Measurements from ENCODE around the gene OGFOD3. TPM values are rescaled to one million over a fixed set of nuclear protein-coding genes. Genes with fewer than 3 reads are reported as not detected.
"Not testable (repeated sequence)": the region's sequence is repeated elsewhere in the genome, so short reads cannot be mapped to it uniquely, and the experiment has no call there.

The OGFOD3 gene
- total and polyA plus RNA-seq, 2 donors = 11.2 to 14.1 TPM

GRCh38 chr17:82377924-82378740 lies 40.3 kb downstream of the OGFOD3 start:
- WGBS = 86% methylated on average over 31 of the region's 31 CpGs
- DNase-seq (ENCODE audit: low read depth in 6 of 9, low spot score in 9 of 9) = no peak
- Histone ChIP-seq H3K27ac (ENCODE audit: low read depth in 1 of 2, low read length in 1 of 2) (no peak overlapping the region), H3K4me3 (ENCODE audit: low read length in 2 of 2) (no peak overlapping the region), H3K4me1 (ENCODE audit: control insufficient read depth in 2 of 2, insufficient read depth in 2 of 2, low read length in 2 of 2) (no peaks in the 10 kb centered on the region), H3K9me3 (ENCODE audit: control insufficient read depth in 2 of 2, insufficient read depth in 1 of 2, low read length in 1 of 2) (no peaks in the 10 kb centered on the region), H3K36me3 (ENCODE audit: control insufficient read depth in 2 of 2, insufficient read depth in 2 of 2, low read length in 1 of 2) (no peaks in the 10 kb centered on the region), H3K27me3 (ENCODE audit: control insufficient read depth in 2 of 2, insufficient read depth in 1 of 2, low read length in 1 of 2) (peaks cover 31 to 64% of the 10 kb centered on the region in 2 donors)

- not testable (repeated sequence) for H3K4me1 ChIP-seq (ENCODE audit: control insufficient read depth in 2 of 2, insufficient read depth in 2 of 2, low read length in 2 of 2); H3K36me3 ChIP-seq (ENCODE audit: control insufficient read depth in 2 of 2, insufficient read depth in 2 of 2, low read length in 1 of 2); H3K4me3 ChIP-seq (ENCODE audit: low read length in 2 of 2); DNase-seq (ENCODE audit: low read depth in 6 of 9, low spot score in 9 of 9); H3K27ac ChIP-seq (ENCODE audit: low read depth in 1 of 2, low read length in 1 of 2); H3K9me3 ChIP-seq (ENCODE audit: control insufficient read depth in 2 of 2, insufficient read depth in 1 of 2, low read length in 1 of 2)
- 57% methylated on average over 3 of the region's 5 CpGs for WGBS
- H3K27me3 ChIP-seq (ENCODE audit: control insufficient read depth in 2 of 2, insufficient read depth in 1 of 2, low read length in 1 of 2) = peaks cover 38 to 68% of the 10 kb centered on the region in 2 donors
Observed at GRCh38 chr17:82377294-82377693, 41.1 kb downstream of the OGFOD3 start.

- Histone ChIP-seq H3K9me3 (ENCODE audit: control insufficient read depth in 2 of 2, insufficient read depth in 1 of 2, low read length in 1 of 2) (no peaks in the 10 kb centered on the region), H3K4me3 (ENCODE audit: low read length in 2 of 2) (no peak overlapping the region), H3K27ac (ENCODE audit: low read depth in 1 of 2, low read length in 1 of 2) (no peak overlapping the region), H3K27me3 (ENCODE audit: control insufficient read depth in 2 of 2, insufficient read depth in 1 of 2, low read length in 1 of 2) (peaks cover 50 to 79% of the 10 kb centered on the region in 2 donors), H3K4me1 (ENCODE audit: control insufficient read depth in 2 of 2, insufficient read depth in 2 of 2, low read length in 2 of 2) (peaks cover 0 to 3% of the 10 kb centered on the region in 2 donors), H3K36me3 (ENCODE audit: control insufficient read depth in 2 of 2, insufficient read depth in 2 of 2, low read length in 1 of 2) (no peaks in the 10 kb centered on the region)
- 81% methylated on average over 16 of the region's 16 CpGs for WGBS
- DNase-seq (ENCODE audit: low read depth in 6 of 9, low spot score in 9 of 9) = no peak
Observed at GRCh38 chr17:82376042-82376730, 42.2 kb downstream of the OGFOD3 start.

- DNase-seq (ENCODE audit: low read depth in 6 of 9, low spot score in 9 of 9) = no peak
- Histone ChIP-seq H3K27ac (ENCODE audit: low read depth in 1 of 2, low read length in 1 of 2) (no peak overlapping the region), H3K27me3 (ENCODE audit: control insufficient read depth in 2 of 2, insufficient read depth in 1 of 2, low read length in 1 of 2) (peaks cover 56 to 85% of the 10 kb centered on the region in 2 donors), H3K4me3 (ENCODE audit: low read length in 2 of 2) (no peak overlapping the region), H3K4me1 (ENCODE audit: control insufficient read depth in 2 of 2, insufficient read depth in 2 of 2, low read length in 2 of 2) (peaks cover 0 to 8% of the 10 kb centered on the region in 2 donors), H3K36me3 (ENCODE audit: control insufficient read depth in 2 of 2, insufficient read depth in 2 of 2, low read length in 1 of 2) (no peaks in the 10 kb centered on the region), H3K9me3 (ENCODE audit: control insufficient read depth in 2 of 2, insufficient read depth in 1 of 2, low read length in 1 of 2) (no peaks in the 10 kb centered on the region)
- WGBS = 69% methylated on average over 46 of the region's 46 CpGs
Observed at GRCh38 chr17:82375359-82376041, 42.9 kb downstream of the OGFOD3 start.

- Histone ChIP-seq H3K4me1 (ENCODE audit: control insufficient read depth in 2 of 2, insufficient read depth in 2 of 2, low read length in 2 of 2) (peaks cover 0 to 11% of the 10 kb centered on the region in 2 donors), H3K9me3 (ENCODE audit: control insufficient read depth in 2 of 2, insufficient read depth in 1 of 2, low read length in 1 of 2) (no peaks in the 10 kb centered on the region), H3K36me3 (ENCODE audit: control insufficient read depth in 2 of 2, insufficient read depth in 2 of 2, low read length in 1 of 2) (no peaks in the 10 kb centered on the region), H3K4me3 (ENCODE audit: low read length in 2 of 2) (no peak overlapping the region), H3K27me3 (ENCODE audit: control insufficient read depth in 2 of 2, insufficient read depth in 1 of 2, low read length in 1 of 2) (peaks cover 61 to 88% of the 10 kb centered on the region in 2 donors), H3K27ac (ENCODE audit: low read depth in 1 of 2, low read length in 1 of 2) (no peak overlapping the region)
- no peak for DNase-seq (ENCODE audit: low read depth in 6 of 9, low spot score in 9 of 9)
- WGBS = 35% methylated on average over 79 of the region's 79 CpGs
Observed at GRCh38 chr17:82374626-82375331, 43.6 kb downstream of the OGFOD3 start.

- 93% methylated on average over 37 of the region's 37 CpGs for WGBS
- no peaks in the 10 kb centered on the region for H3K36me3 ChIP-seq (ENCODE audit: control insufficient read depth in 2 of 2, insufficient read depth in 2 of 2, low read length in 1 of 2)
Observed at GRCh38 chr17:82373731-82374625, 44.4 kb downstream of the OGFOD3 start.

GRCh38 chr17:82373072-82373452 lies 45.3 kb downstream of the OGFOD3 start:
- H3K9me3 ChIP-seq (ENCODE audit: control insufficient read depth in 2 of 2, insufficient read depth in 1 of 2, low read length in 1 of 2); H3K4me3 ChIP-seq (ENCODE audit: low read length in 2 of 2); H3K36me3 ChIP-seq (ENCODE audit: control insufficient read depth in 2 of 2, insufficient read depth in 2 of 2, low read length in 1 of 2); H3K27ac ChIP-seq (ENCODE audit: low read depth in 1 of 2, low read length in 1 of 2); DNase-seq (ENCODE audit: low read depth in 6 of 9, low spot score in 9 of 9): not testable (repeated sequence)
- WGBS = 91% methylated on average over 10 of the region's 10 CpGs
- Histone ChIP-seq H3K4me1 (ENCODE audit: control insufficient read depth in 2 of 2, insufficient read depth in 2 of 2, low read length in 2 of 2) (peaks cover 0 to 11% of the 10 kb centered on the region in 2 donors), H3K27me3 (ENCODE audit: control insufficient read depth in 2 of 2, insufficient read depth in 1 of 2, low read length in 1 of 2) (peaks cover 62 to 81% of the 10 kb centered on the region in 2 donors)

More at GRCh38 chr17:82373731-82374625, 44.4 kb downstream of the OGFOD3 start:
- Histone ChIP-seq H3K4me3 (ENCODE audit: low read length in 2 of 2) (no peak overlapping the region), H3K27me3 (ENCODE audit: control insufficient read depth in 2 of 2, insufficient read depth in 1 of 2, low read length in 1 of 2) (peaks cover 62 to 90% of the 10 kb centered on the region in 2 donors), H3K9me3 (ENCODE audit: control insufficient read depth in 2 of 2, insufficient read depth in 1 of 2, low read length in 1 of 2) (no peaks in the 10 kb centered on the region), H3K27ac (ENCODE audit: low read depth in 1 of 2, low read length in 1 of 2) (no peak overlapping the region), H3K4me1 (ENCODE audit: control insufficient read depth in 2 of 2, insufficient read depth in 2 of 2, low read length in 2 of 2) (peaks cover 0 to 11% of the 10 kb centered on the region in 2 donors)
- DNase-seq (ENCODE audit: low read depth in 6 of 9, low spot score in 9 of 9) = no peak

All from thymus (tissue), 11 donors.